SU-DHL-6 (cell line): ENCODE data around the gene CCDC88C.

ENCODE experiments used
- H2AFZ ChIP-seq: fragments of 200-600 bp; sonication (generic); 2 replicates; pipeline ENCODE4 v1.6.1; 2014; ENCODE audit warnings: low read depth, mild to moderate bottlenecking, moderate library complexity, mixed read lengths, antibody characterized with exemption, low read length; ENCODE audit not compliant: severe bottlenecking
- H3F3A ChIP-seq: fragments of 200-600 bp; shearing (Covaris generic); 2 replicates; pipeline ENCODE4 v1.6.0; 2016; ENCODE audit warnings: antibody characterized with exemption, mild to moderate bottlenecking; ENCODE audit not compliant: insufficient read depth
- H3K27ac ChIP-seq: fragments of 200-600 bp; sonication (generic); 2 replicates; pipeline ENCODE4 v1.5.1; 2016; ENCODE audit warnings: low read depth, mild to moderate bottlenecking, low read length, moderate library complexity, mixed read lengths
- H3K27me3 ChIP-seq: fragments of 200-600 bp; sonication (generic), shearing (Covaris generic); 2 replicates; pipeline ENCODE4 v1.6.0; 2014; ENCODE audit warnings: mild to moderate bottlenecking, low read length
- H3K36me3 ChIP-seq: fragments of 200-600 bp; sonication (generic); 2 replicates; pipeline ENCODE4 v1.6.1; 2014; ENCODE audit warnings: mild to moderate bottlenecking, low read length, mixed read lengths
- H3K4me2 ChIP-seq: fragments of 300-600, 200-600 bp; shearing (Covaris generic), sonication (generic); 2 replicates; pipeline ENCODE4 v1.6.0; 2014; ENCODE audit warnings: low read length, low read depth, mild to moderate bottlenecking; ENCODE audit not compliant: poor library complexity, severe bottlenecking
- H3K4me3 ChIP-seq: fragments of 200-600 bp; sonication (generic); 2 replicates; pipeline ENCODE4 v1.5.1; 2014; ENCODE audit warnings: antibody characterized with exemption, low read length, mild to moderate bottlenecking, mixed read lengths; ENCODE audit not compliant: insufficient read depth, poor library complexity, severe bottlenecking
- H3K79me2 ChIP-seq: fragments of 200-600 bp; sonication (generic); 2 replicates; pipeline ENCODE4 v1.6.1; 2014; ENCODE audit warnings: mild to moderate bottlenecking, low read length, moderate library complexity; ENCODE audit not compliant: insufficient read depth
- H3K9ac ChIP-seq: fragments of 200-600 bp; sonication (generic); 2 replicates; pipeline ENCODE4 v1.7.0; 2014; ENCODE audit warnings: mild to moderate bottlenecking, low read length
- H3K9me2 ChIP-seq: fragments of 200-600 bp; sonication (generic); replicated peaks from 2 replicates; pipeline ENCODE4 v1.6.1; 2014; ENCODE audit warnings: low read length; ENCODE audit not compliant: insufficient read depth
- H3K9me3 ChIP-seq: fragments of 200-600 bp; sonication (generic); 2 replicates; pipeline ENCODE4 v1.6.1; 2014; ENCODE audit warnings: low read length, mixed read lengths; ENCODE audit not compliant: insufficient read depth
- H4K20me1 ChIP-seq: fragments of 200-600 bp; sonication (generic); 2 replicates; pipeline ENCODE4 v1.6.1; 2014; ENCODE audit warnings: low read depth, mild to moderate bottlenecking, antibody characterized with exemption, low read length, moderate library complexity, mixed read lengths
- EZH2phosphoT487 ChIP-seq: fragments of 200-600 bp; sonication (generic), shearing (Covaris generic); conservative IDR thresholded peaks from 2 replicates; pipeline ENCODE4 v1.6.1; 2018; ENCODE audit warnings: mild to moderate bottlenecking, antibody characterized with exemption, low read length, moderate library complexity, mixed read lengths
- TF ChIP-seq, protein P1 (sequence below): fragments of 200-600 bp; sonication (generic); IDR thresholded peaks from one replicate; pipeline ENCODE4 v1.5.1; 2017; ENCODE audit warnings: antibody characterized with exemption, mild to moderate bottlenecking, low read length, moderate library complexity; ENCODE audit not compliant: insufficient read depth, poor library complexity, severe bottlenecking

Gene CCDC88C

DNA sequence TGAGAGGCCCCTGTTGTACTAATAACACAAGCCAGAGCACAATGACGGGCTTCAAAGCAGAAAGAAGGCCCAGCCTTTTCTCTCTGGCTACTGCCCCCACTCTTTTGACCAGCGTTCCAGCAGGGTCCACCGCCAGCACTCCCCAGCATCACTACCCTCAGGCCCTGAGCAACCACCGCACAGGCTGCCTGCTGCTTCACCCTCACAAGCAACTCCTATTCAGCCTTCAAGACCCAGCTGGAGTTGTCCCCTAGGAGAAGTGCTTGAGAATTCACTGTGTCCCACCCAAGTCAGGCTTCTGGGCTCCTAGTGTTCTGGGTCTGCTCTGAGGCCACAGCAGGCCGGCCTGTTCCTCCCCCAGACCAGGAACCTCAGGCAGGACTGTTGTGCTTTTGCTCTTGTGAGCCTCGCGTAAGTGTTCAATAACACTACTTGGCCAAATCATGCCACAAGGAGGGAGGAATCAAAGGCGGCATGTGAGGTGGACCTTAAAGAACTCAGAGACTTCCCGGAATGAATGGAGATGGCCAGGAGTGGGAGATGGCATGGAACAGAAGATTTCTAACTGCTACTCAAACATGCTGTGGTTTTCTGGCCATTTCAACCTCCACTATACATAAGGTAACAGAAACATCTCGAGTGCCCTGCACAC lies 89.8 kb downstream of the CCDC88C start:
- no peak overlapping the region for H3K4me2 ChIP-seq
- no peak overlapping the region for H3K4me3 ChIP-seq

DNA sequence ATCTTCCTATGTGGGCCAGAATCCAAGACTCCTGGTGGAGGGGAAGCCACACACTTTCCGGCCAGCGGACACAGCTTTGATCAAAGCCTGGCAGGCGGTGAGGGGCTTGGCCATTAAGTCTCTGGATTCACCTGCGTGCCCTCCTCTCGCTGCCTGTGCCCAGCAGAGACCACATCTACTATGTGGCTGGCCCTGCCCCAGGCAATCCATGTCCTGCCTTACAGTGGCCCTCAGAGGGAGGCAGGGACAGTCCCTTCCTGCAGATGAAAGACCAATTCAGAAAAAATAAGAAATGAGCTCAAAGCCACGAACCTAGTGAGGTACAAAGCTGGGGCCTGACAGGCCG lies 90.4 kb downstream of the CCDC88C start:
- Histone ChIP-seq H3K36me3 (peaks cover 5% of the 10 kb centered on the region; the same call in 1 of the 2 replicates), H3K27ac (no peak overlapping the region), H4K20me1 (no peaks in the 10 kb centered on the region)

More for the DNA sequence above, 89.8 kb downstream of the CCDC88C start:
- H3K27ac ChIP-seq = no peak overlapping the region
- H4K20me1 ChIP-seq = no peaks in the 10 kb centered on the region
- peaks cover 35% of the 10 kb centered on the region for H3F3A ChIP-seq
- no peaks in the 10 kb centered on the region for H3K36me3 ChIP-seq
- H3K79me2 ChIP-seq = peaks cover 7% of the 10 kb centered on the region
- no peak overlapping the region for H2AFZ ChIP-seq
- TF ChIP-seq, protein P1, sequence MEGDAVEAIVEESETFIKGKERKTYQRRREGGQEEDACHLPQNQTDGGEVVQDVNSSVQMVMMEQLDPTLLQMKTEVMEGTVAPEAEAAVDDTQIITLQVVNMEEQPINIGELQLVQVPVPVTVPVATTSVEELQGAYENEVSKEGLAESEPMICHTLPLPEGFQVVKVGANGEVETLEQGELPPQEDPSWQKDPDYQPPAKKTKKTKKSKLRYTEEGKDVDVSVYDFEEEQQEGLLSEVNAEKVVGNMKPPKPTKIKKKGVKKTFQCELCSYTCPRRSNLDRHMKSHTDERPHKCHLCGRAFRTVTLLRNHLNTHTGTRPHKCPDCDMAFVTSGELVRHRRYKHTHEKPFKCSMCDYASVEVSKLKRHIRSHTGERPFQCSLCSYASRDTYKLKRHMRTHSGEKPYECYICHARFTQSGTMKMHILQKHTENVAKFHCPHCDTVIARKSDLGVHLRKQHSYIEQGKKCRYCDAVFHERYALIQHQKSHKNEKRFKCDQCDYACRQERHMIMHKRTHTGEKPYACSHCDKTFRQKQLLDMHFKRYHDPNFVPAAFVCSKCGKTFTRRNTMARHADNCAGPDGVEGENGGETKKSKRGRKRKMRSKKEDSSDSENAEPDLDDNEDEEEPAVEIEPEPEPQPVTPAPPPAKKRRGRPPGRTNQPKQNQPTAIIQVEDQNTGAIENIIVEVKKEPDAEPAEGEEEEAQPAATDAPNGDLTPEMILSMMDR = no peak
- TF ChIP-seq EZH2phosphoT487 = no peak
- H3K9me2 ChIP-seq = no peaks in the 10 kb centered on the region
- H3K9ac ChIP-seq = no peak overlapping the region
- no peaks in the 10 kb centered on the region for H3K9me3 ChIP-seq
- H3K27me3 ChIP-seq = no peaks in the 10 kb centered on the region

DNA sequence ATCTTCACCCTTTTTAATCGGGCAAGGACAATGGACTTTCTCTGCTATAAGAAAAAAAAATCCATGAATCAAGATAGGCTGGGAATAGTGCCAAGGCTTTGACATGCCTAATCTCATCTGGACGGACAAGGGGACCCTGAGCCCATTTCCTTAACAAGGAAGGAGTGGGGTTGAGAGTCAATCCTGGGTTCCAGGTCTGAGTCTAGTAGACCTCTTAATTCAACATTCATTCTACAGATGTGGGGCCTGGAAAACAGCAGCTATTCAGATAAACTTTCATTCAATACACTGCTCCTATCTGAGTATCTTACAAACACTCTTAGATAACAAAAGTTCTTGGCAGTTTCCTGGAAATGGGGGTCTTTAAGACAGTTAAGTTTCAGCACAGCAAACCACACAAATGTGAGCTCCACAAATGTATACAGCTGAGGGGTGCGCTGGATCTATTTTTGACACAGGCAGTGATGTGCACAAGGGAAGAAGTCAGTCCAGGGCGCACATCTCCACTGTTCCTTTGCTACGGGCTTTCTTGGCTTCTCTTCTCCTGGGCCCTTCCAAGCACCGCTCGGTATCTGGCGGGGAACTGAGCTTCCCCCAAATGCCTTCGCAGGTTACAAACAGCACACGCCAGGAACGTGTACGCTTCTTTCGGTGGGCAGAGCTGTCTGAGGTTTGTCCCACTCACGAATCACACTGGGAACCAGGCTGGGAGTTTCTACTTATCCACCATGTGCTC lies 90.9 kb downstream of the CCDC88C start:
- Histone ChIP-seq H3K9ac (no peak overlapping the region), H3K4me3 (no peak overlapping the region), H3K9me3 (no peaks in the 10 kb centered on the region), H4K20me1 (no peaks in the 10 kb centered on the region), H3K27me3 (no peaks in the 10 kb centered on the region), H3K36me3 (peaks cover 6% of the 10 kb centered on the region; the same call in 1 of the 2 replicates), H3F3A (peaks cover 35% of the 10 kb centered on the region), H3K27ac (peak overlapping the region; percentile 28; the same call in 1 of the 2 replicates), H2AFZ (no peak overlapping the region), H3K79me2 (peaks cover 15% of the 10 kb centered on the region), H3K9me2 (no peaks in the 10 kb centered on the region), H3K4me2 (no peak overlapping the region)
- no peak for TF ChIP-seq EZH2phosphoT487
- TF ChIP-seq, protein P1 = no peak

More for the DNA sequence above, 90.4 kb downstream of the CCDC88C start:
- Histone ChIP-seq H3K27me3 (no peaks in the 10 kb centered on the region), H3K4me3 (no peak overlapping the region), H3K9ac (no peak overlapping the region), H3K4me2 (no peak overlapping the region), H3K9me3 (no peaks in the 10 kb centered on the region), H2AFZ (no peak overlapping the region), H3K9me2 (no peaks in the 10 kb centered on the region), H3K79me2 (peaks cover 13% of the 10 kb centered on the region), H3F3A (peaks cover 35% of the 10 kb centered on the region)
- no peak for TF ChIP-seq EZH2phosphoT487
- TF ChIP-seq, protein P1 = no peak
